GM12878 (cell line): Measurements from ENCODE around the gene VWA5B2. TPM values are rescaled to one million over a fixed set of nuclear protein-coding genes. Genes with fewer than 3 reads are reported as not detected.

Experiments used
- ATAC-seq: fragments of 200-7000 bp; cut with Tn5 transposase; 3 replicates; pipeline ENCODE4 v1.9.1; 2020; ENCODE audit warnings: mild to moderate bottlenecking, moderate library complexity
- BruUV-seq: library from RNA; stranded (reverse); fragments of 400-500 nt; replicated peaks from 2 replicates; lab custom pipeline; 2021; lab: Mats Ljungman, UMichigan
- CTCF ChIA-PET: fragments of 300-600 bp; sonication (Branson Sonifier 250); formaldehyde crosslinking; extraction: SDS; loops from one replicate; lab custom pipeline; 2021; ENCODE audit warnings: inconsistent platforms; lab: Yijun Ruan, JAX
- POLR2A ChIA-PET: fragments of 350-600 bp; formaldehyde crosslinking; extraction: SDS; loops from one replicate; lab custom pipeline; 2021; ENCODE audit warnings: inconsistent platforms; lab: Charles Lee
- RAD21 ChIA-PET: fragments of 300-600 bp; sonication (Branson Sonifier 250); formaldehyde crosslinking; loops from one replicate; lab custom pipeline; 2023; ENCODE audit warnings: antibody characterized with exemption; ENCODE audit not compliant: unreplicated experiment; lab: Charles Lee
- SMC1A ChIA-PET: fragments of 300-600 bp; sonication (Branson Sonifier 250); formaldehyde crosslinking; loops from one replicate; lab custom pipeline; 2023; ENCODE audit not compliant: unreplicated experiment, uncharacterized antibody; lab: Charles Lee
- DNase-seq: peaks from one replicate; pipeline ENCODE4 v3.0.0-alpha.2; 2011; ENCODE audit warnings: low read depth, low spot score
- FAIRE-seq: peaks from 3 replicates; lab custom pipeline; 2011; peaks lifted over from hg19 to GRCh38; lab: Jason Lieb, UNC
- H2AFZ ChIP-seq: 2 replicates; pipeline ENCODE4 v1.6.0; 2011; ENCODE audit warnings: low read depth, low read length, control low read depth; ENCODE audit not compliant: control insufficient read depth
- H3K27ac ChIP-seq: 2 replicates; pipeline ENCODE4 v1.5.1; 2011; ENCODE audit warnings: control low read depth; ENCODE audit not compliant: control insufficient read depth, insufficient read depth
- H3K27me3 ChIP-seq, 2 experiments: replicated peaks in 1 of 2; 2 replicates each; pipeline versions ENCODE4 v1.6.0 to v1.6.1; 2011; ENCODE audit warnings: low read length in 1 of 2; ENCODE audit not compliant: control insufficient read depth in 2 of 2, insufficient read depth in 2 of 2
- H3K36me3 ChIP-seq, 2 experiments: 2 replicates each; pipeline ENCODE4 v1.5.1; 2011; ENCODE audit warnings: low read length in 1 of 2; ENCODE audit not compliant: control insufficient read depth in 2 of 2, insufficient read depth in 2 of 2
- H3K4me1 ChIP-seq: 2 replicates; pipeline ENCODE4 v1.6.1; 2011; ENCODE audit warnings: mild to moderate bottlenecking, low read length, moderate library complexity, mixed read lengths; ENCODE audit not compliant: control insufficient read depth, insufficient read depth
- H3K4me2 ChIP-seq: 2 replicates; pipeline ENCODE4 v1.6.0; 2011; ENCODE audit warnings: control low read depth; ENCODE audit not compliant: control insufficient read depth, insufficient read depth
- H3K4me3 ChIP-seq: fragments of 200-600 bp; sonication (generic); 2 replicates; pipeline ENCODE4 v1.5.1; 2016
- H3K79me2 ChIP-seq: 2 replicates; pipeline ENCODE4 v1.6.0; 2011; ENCODE audit warnings: low read length; ENCODE audit not compliant: control insufficient read depth, insufficient read depth
- H3K9ac ChIP-seq: 2 replicates; pipeline ENCODE4 v1.8.0; 2011; ENCODE audit warnings: low read length, control low read depth, mixed read lengths; ENCODE audit not compliant: control insufficient read depth, insufficient read depth
- H3K9me3 ChIP-seq: replicated peaks from 3 replicates; pipeline ENCODE4 v1.5.1; 2011; ENCODE audit warnings: mild to moderate bottlenecking, low read length; ENCODE audit not compliant: control insufficient read depth, insufficient read depth
- H4K20me1 ChIP-seq: 2 replicates; pipeline ENCODE4 v1.6.0; 2011; ENCODE audit not compliant: control insufficient read depth, insufficient read depth
- EZH2 ChIP-seq: IDR thresholded peaks from 2 replicates; pipeline ENCODE4 v1.6.1; 2012; ENCODE audit warnings: low read depth, mild to moderate bottlenecking, control low read depth, inconsistent platforms, low read length, borderline replicate concordance; ENCODE audit not compliant: control insufficient read depth
- FOXM1 ChIP-seq: IDR thresholded peaks from 2 replicates; pipeline ENCODE4 v1.6.1; 2012; ENCODE audit warnings: low read depth, mild to moderate bottlenecking, inconsistent platforms, low read length, moderate library complexity
- GATAD2B ChIP-seq: fragments of 450-650 bp; conservative IDR thresholded peaks from 2 replicates; pipeline ENCODE4 v1.6.1; 2017; ENCODE audit warnings: low read depth, mild to moderate bottlenecking, moderate library complexity
- JUNB ChIP-seq: IDR thresholded peaks from 2 replicates; pipeline ENCODE4 v1.6.1; 2016; ENCODE audit warnings: antibody characterized with exemption, mild to moderate bottlenecking
- JUND ChIP-seq: IDR thresholded peaks from 2 replicates; pipeline ENCODE4 v1.6.1; 2012; ENCODE audit warnings: low read depth, mild to moderate bottlenecking, low read length, improper control_type of control experiment, moderate library complexity
- KAT2A ChIP-seq: conservative IDR thresholded peaks from 2 replicates; pipeline ENCODE4 v1.6.1; 2011; ENCODE audit warnings: low read depth, low read length; ENCODE audit not compliant: control insufficient read depth
- MEF2A ChIP-seq: IDR thresholded peaks from 2 replicates; pipeline ENCODE4 v1.6.1; 2011; ENCODE audit warnings: low read depth, mild to moderate bottlenecking, low read length, moderate library complexity; ENCODE audit not compliant: insufficient read depth
- MLLT1 ChIP-seq: fragments of 450-650 bp; IDR thresholded peaks from 2 replicates; pipeline ENCODE4 v1.6.1; 2016; ENCODE audit warnings: mild to moderate bottlenecking
- RELA ChIP-seq: fragments of 450-650 bp; IDR thresholded peaks from 2 replicates; pipeline ENCODE4 v1.8.0; 2014; ENCODE audit warnings: borderline replicate concordance; ENCODE audit not compliant: partially characterized antibody
- RFX5 ChIP-seq: IDR thresholded peaks from 2 replicates; pipeline ENCODE4 v1.6.1; 2011; ENCODE audit warnings: low read depth, low read length, improper control_type of control experiment
- SIX5 ChIP-seq: IDR thresholded peaks from 2 replicates; pipeline ENCODE4 v1.6.1; 2011; ENCODE audit warnings: mild to moderate bottlenecking, low read depth, low read length, moderate library complexity; ENCODE audit not compliant: severe bottlenecking
- SMC3 ChIP-seq: IDR thresholded peaks from 2 replicates; pipeline ENCODE4 v1.6.1; 2011; ENCODE audit warnings: low read length, improper control_type of control experiment, borderline replicate concordance
- SREBF2 ChIP-seq: IDR thresholded peaks from 2 replicates; pipeline ENCODE4 v1.6.1; 2012; ENCODE audit warnings: mild to moderate bottlenecking, low read length
- WGBS: methylation state at CpG from one replicate; pipeline ENCODE4 v1.1.6; 2016; ENCODE audit warnings: low lambda C conversion rate; ENCODE audit not compliant: insufficient replicate concordance, insufficient coverage; ENCODE audit errors: missing lambda C conversion rate; 5-methylcytosine and 5-hydroxymethylcytosine counted together
- in situ Hi-C: fragments of 300-500 bp; cut with MboI; formaldehyde crosslinking; loops from 9 replicates; pipeline ENCODE4 v1.14.3; 2018; ENCODE audit warnings: mixed read lengths
- intact Hi-C: fragments of 100-400 bp; cut with micrococcal nuclease; formaldehyde crosslinking; loops from one replicate; pipeline ENCODE4 v1.14.2; 2022; ENCODE audit not compliant: unreplicated experiment
- polyA plus RNA-seq, 11 experiments: library from polyadenylated mRNA; depleted of rRNA in 4 of 11; unstranded in 6 of 11; stranded (reverse) in 5 of 11; fragments of >200 nt; fragmentation: Nextera tagmentation in 4 of 11; fragmentation: Illumina TruSeq in 1 of 11; extraction: Ambion mirVana in 4 of 11; extraction: Trizol in 1 of 11; gene quantifications; 1 replicate in 1 of 11; 2 replicates in 10 of 11; pipeline versions ENCODE4 v1.2.1 to v1.2.3, GENCODE V29; 2011 to 2016; ENCODE audit warnings: inconsistent platforms in 2 of 11, missing spikeins in 2 of 11, low read depth in 1 of 11
- total RNA-seq, 4 experiments: library from RNA; depleted of rRNA in 3 of 4; stranded (reverse); fragments of >200 nt in 3 of 4; fragmentation: Illumina TruSeq in 1 of 4; extraction: Trizol in 1 of 4; gene quantifications; 2 replicates each; pipeline versions ENCODE4 v1.2.1 to v1.2.3, GENCODE V29; 2013 to 2021
- TF ChIP-seq, protein P1 (sequence below), 3 experiments: IDR thresholded peaks in 2 of 3; conservative IDR thresholded peaks in 1 of 3; 2 replicates each; pipeline ENCODE4 v1.5.1; 2011; ENCODE audit warnings: low read depth in 3 of 3, low read length in 3 of 3, mild to moderate bottlenecking in 3 of 3, control low read depth in 2 of 3, moderate library complexity in 2 of 3, inconsistent platforms in 1 of 3, mixed read lengths in 1 of 3; ENCODE audit not compliant: control insufficient read depth in 2 of 3, insufficient read depth in 1 of 3; ENCODE audit errors: extremely low read depth in 1 of 3
- TF ChIP-seq, protein P2 (sequence below): IDR thresholded peaks from 2 replicates; pipeline ENCODE4 v1.6.1; 2011; ENCODE audit warnings: borderline replicate concordance, low read depth, mild to moderate bottlenecking, moderate library complexity, low read length; ENCODE audit not compliant: insufficient read depth, poor library complexity, severe bottlenecking

Gene VWA5B2
- total and polyA plus RNA-seq, 10 of the 15 experiments (the other 5 are each of a cell fraction or from before 2014, with no cell fraction given) = 0.03 to 0.09 TPM; not detected in 8

- H3K4me1 ChIP-seq = no peaks in the 10 kb centered on the region
- no peak overlapping the region for H3K9ac ChIP-seq
- ChIA-PET SMC1A (no interaction called here), POLR2A (no interaction called here), RAD21 (no interaction called here), CTCF (interaction anchor here (3.5 kb wide), 1 partner anchor 12 kb away, joined by 23 read pairs; no protein-coding TSS in a partner anchor)
- no peaks in the 10 kb centered on the region for H3K27me3 ChIP-seq
- intact Hi-C loops = no loop called here
- no peak overlapping the region for H3K4me2 ChIP-seq
- DNase-seq (no peak), FAIRE-seq (no peak), ATAC-seq (no peak)
- WGBS = 76% methylated on average over 8 of the region's 8 CpGs
- H4K20me1 ChIP-seq = no peaks in the 10 kb centered on the region
- no peak overlapping the region for H2AFZ ChIP-seq
- H3K36me3 ChIP-seq = peaks cover 11 to 15% of the 10 kb centered on the region in 2 experiments; a peak in 3 of 4 replicates
- no peaks in the 10 kb centered on the region for H3K9me3 ChIP-seq
- no peak overlapping the region for H3K27ac ChIP-seq
- TF ChIP-seq RELA (no peak), SREBF2 (no peak), SMC3 (no peak), MLLT1 (no peak), EZH2 (no peak), FOXM1 (no peak), JUNB (no peak), JUND (no peak), MEF2A (no peak), SIX5 (no peak), GATAD2B (no peak), KAT2A (no peak), RFX5 (no peak)
- TF ChIP-seq, protein P1, sequence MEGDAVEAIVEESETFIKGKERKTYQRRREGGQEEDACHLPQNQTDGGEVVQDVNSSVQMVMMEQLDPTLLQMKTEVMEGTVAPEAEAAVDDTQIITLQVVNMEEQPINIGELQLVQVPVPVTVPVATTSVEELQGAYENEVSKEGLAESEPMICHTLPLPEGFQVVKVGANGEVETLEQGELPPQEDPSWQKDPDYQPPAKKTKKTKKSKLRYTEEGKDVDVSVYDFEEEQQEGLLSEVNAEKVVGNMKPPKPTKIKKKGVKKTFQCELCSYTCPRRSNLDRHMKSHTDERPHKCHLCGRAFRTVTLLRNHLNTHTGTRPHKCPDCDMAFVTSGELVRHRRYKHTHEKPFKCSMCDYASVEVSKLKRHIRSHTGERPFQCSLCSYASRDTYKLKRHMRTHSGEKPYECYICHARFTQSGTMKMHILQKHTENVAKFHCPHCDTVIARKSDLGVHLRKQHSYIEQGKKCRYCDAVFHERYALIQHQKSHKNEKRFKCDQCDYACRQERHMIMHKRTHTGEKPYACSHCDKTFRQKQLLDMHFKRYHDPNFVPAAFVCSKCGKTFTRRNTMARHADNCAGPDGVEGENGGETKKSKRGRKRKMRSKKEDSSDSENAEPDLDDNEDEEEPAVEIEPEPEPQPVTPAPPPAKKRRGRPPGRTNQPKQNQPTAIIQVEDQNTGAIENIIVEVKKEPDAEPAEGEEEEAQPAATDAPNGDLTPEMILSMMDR (IDR thresholded peaks at IDR 0.05 in 2 of 3, conservative IDR thresholded peaks at IDR 0.05 in 1 of 3; ENCODE audit: control insufficient read depth in 2 of 3, extremely low read depth in 1 of 3, insufficient read depth in 1 of 3, low read depth in 3 of 3, low read length in 3 of 3) = no peak
- TF ChIP-seq, protein P2, sequence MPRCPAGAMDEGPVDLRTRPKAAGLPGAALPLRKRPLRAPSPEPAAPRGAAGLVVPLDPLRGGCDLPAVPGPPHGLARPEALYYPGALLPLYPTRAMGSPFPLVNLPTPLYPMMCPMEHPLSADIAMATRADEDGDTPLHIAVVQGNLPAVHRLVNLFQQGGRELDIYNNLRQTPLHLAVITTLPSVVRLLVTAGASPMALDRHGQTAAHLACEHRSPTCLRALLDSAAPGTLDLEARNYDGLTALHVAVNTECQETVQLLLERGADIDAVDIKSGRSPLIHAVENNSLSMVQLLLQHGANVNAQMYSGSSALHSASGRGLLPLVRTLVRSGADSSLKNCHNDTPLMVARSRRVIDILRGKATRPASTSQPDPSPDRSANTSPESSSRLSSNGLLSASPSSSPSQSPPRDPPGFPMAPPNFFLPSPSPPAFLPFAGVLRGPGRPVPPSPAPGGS = no peak
- no peaks in the 10 kb centered on the region for H3K79me2 ChIP-seq
- no peak overlapping the region for H3K4me3 ChIP-seq
- no TSS peak for BruUV-seq
- in situ Hi-C loops = no loop called here
Observed at GRCh38 chr3:184239221-184239620, 9.8 kb downstream of the VWA5B2 start.
